ENCODE data around the gene EGFL7.

EGFL7 gene

GRCh38 chr9:136672431-136673087 lies 9.8 kb downstream of the EGFL7 start:
- no peak for DNase-seq (ENCODE audit: low spot score)

- DNase-seq (ENCODE audit: low spot score) = no peak
These were observed 10.6 kb downstream of the EGFL7 start for GRCh38 chr9:136673088-136673974.

- no peak for DNase-seq (ENCODE audit: low spot score)
These were observed 11.5 kb downstream of the EGFL7 start for GRCh38 chr9:136673975-136674785.

- no peak for DNase-seq (ENCODE audit: low spot score)
These were observed 12.2 kb downstream of the EGFL7 start for GRCh38 chr9:136674786-136675349.

GRCh38 chr9:136675477-136676296 lies 13.0 kb downstream of the EGFL7 start:
- DNase-seq (ENCODE audit: low spot score) = no peak

GRCh38 chr9:136676297-136676794 lies 13.6 kb downstream of the EGFL7 start:
- no peak for DNase-seq (ENCODE audit: low spot score)

- no peak for DNase-seq (ENCODE audit: low spot score)
These were observed 14.4 kb downstream of the EGFL7 start for GRCh38 chr9:136676920-136677686.

- DNase-seq (ENCODE audit: low spot score) = no peak
These were observed 15.3 kb downstream of the EGFL7 start for GRCh38 chr9:136678034-136678433.

- no peak for DNase-seq (ENCODE audit: low spot score)
These were observed 15.9 kb downstream of the EGFL7 start for GRCh38 chr9:136678624-136679023.

- DNase-seq (ENCODE audit: low spot score) = no peak
These were observed 16.8 kb downstream of the EGFL7 start for GRCh38 chr9:136679431-136679941.

GRCh38 chr9:136681029-136681428 lies 18.3 kb downstream of the EGFL7 start:
- no peak for DNase-seq (ENCODE audit: low spot score)

- no peak for DNase-seq (ENCODE audit: low spot score)
These were observed 19.4 kb downstream of the EGFL7 start for GRCh38 chr9:136681945-136682699.

GRCh38 chr9:136682710-136683109 lies 20.0 kb downstream of the EGFL7 start:
- DNase-seq (ENCODE audit: low spot score) = no peak

- no peak for DNase-seq (ENCODE audit: low spot score)
These were observed 20.5 kb downstream of the EGFL7 start for GRCh38 chr9:136683173-136683745.

- no peak for DNase-seq (ENCODE audit: low spot score)
These were observed 21.0 kb downstream of the EGFL7 start for GRCh38 chr9:136683755-136684154.

GRCh38 chr9:136684339-136684738 lies 21.6 kb downstream of the EGFL7 start:
- no peak for DNase-seq (ENCODE audit: low spot score)

GRCh38 chr9:136684799-136685198 lies 22.1 kb downstream of the EGFL7 start:
- no peak for DNase-seq (ENCODE audit: low spot score)

- DNase-seq (ENCODE audit: low spot score) = no peak
These were observed 22.5 kb downstream of the EGFL7 start for GRCh38 chr9:136685216-136685615.
